Measurements from ENCODE around the gene OGDHL.

The OGDHL gene

DNA sequence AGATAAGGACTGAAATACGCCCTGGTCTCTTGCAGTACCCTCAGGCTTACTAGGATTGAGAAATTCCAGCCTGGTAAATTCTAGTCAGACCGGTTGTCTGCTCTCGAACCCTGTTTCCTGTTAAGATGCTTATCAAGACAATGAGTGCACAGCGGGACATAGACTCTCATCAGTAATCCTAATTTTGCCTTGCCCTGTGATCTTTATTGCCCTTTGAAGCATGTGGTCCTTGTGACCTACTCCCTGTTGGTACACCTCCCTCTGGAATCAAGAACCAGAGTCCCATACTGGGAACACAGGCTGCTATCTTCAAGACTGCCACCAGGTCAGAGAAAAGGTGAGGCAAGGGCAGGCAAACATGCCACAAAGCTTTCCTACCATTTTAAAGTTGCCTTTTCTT lies 75.5 kb downstream of the OGDHL start:
- no peak for DNase-seq

All from GF-D8 (cell line).